WERI-Rb-1 (cell line): Measurements from ENCODE around the gene PAPOLB.
A peak's percentile ranks its signal among the peaks of the same experiment; 100 is the strongest.

Experiments
- DNase-seq: peaks from one replicate; pipeline ENCODE4 v3.0.0-alpha.2; 2020
- H3K27ac ChIP-seq: fragments of 250-450 bp; sonication (Bioruptor Pico); 2 replicates; pipeline ENCODE4 v1.5.1; 2020; ENCODE audit warnings: mild to moderate bottlenecking, moderate library complexity
- H3K27me3 ChIP-seq: fragments of 250-450 bp; sonication (Bioruptor Pico); 2 replicates; pipeline ENCODE4 v1.5.1; 2021; ENCODE audit warnings: mild to moderate bottlenecking, low read depth, moderate library complexity; ENCODE audit not compliant: insufficient read depth, severe bottlenecking
- H3K36me3 ChIP-seq: fragments of 250-450 bp; sonication (Bioruptor Pico); 2 replicates; pipeline ENCODE4 v1.5.1; 2020; ENCODE audit warnings: mild to moderate bottlenecking, moderate library complexity
- H3K4me3 ChIP-seq: 2 replicates; pipeline ENCODE4 v1.5.1; 2011; ENCODE audit warnings: low read depth, mild to moderate bottlenecking, control low read depth, low read length
- H3K9me3 ChIP-seq: fragments of 250-450 bp; sonication (Bioruptor Pico); 2 replicates; pipeline ENCODE4 v1.5.1; 2021; ENCODE audit warnings: mild to moderate bottlenecking, moderate library complexity; ENCODE audit not compliant: severe bottlenecking
- TF ChIP-seq, protein P1 (sequence below): IDR thresholded peaks from 2 replicates; pipeline ENCODE4 v1.5.1; 2011; ENCODE audit warnings: low read depth, mild to moderate bottlenecking, control low read depth, inconsistent platforms, low read length

Gene PAPOLB

DNA sequence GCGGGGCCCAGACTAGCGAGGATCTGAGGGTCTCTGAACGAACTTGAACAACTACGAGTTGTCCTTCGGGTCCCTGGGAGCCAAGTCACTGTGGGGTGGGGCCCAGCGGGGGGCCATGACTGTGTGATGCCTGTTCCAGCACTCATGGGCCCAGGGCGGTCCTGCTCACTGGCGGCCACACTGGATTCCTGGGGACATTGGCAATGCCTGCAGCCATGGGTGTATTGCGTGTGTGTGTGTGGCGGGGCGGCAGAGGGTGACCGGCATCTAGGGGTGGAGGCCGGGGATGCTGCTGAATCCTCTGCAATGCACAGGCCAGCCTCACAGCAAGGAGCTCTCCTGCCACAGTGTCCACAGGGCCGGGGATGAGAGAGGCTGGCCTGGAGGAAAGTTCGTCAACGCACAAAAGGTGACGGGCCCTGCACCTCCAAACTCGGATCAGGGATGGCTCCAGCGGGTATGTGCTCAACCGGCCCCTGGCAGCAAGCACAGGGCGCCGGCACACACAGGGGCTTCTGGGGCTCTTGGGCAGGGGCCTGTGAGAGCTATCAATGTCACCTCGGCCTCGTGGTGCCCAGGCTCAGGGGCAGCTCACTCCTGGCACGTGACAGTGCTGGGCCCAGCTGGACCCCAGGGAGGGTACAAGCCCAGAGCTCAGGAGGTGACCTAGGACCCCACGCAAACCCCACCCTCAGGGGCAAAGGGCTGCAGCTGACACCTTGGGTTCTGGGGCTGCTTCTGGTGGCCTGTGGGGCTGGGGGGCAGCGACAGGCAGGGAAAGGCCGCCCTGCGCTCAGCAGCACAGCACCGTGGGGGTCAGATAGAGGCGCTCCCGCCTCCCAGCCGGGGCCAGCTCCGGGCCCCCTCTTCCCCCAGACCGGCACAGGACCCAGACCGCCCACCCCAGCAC, 27.9 kb downstream of the PAPOLB start:
- no peaks in the 10 kb centered on the region for H3K27me3 ChIP-seq
- no peak overlapping the region for H3K4me3 ChIP-seq
- H3K9me3 ChIP-seq, result no peaks in the 10 kb centered on the region
- H3K27ac ChIP-seq, result no peak overlapping the region
- DNase-seq, result no peak
- peaks cover 35% of the 10 kb centered on the region for H3K36me3 ChIP-seq
- TF ChIP-seq, protein P1, sequence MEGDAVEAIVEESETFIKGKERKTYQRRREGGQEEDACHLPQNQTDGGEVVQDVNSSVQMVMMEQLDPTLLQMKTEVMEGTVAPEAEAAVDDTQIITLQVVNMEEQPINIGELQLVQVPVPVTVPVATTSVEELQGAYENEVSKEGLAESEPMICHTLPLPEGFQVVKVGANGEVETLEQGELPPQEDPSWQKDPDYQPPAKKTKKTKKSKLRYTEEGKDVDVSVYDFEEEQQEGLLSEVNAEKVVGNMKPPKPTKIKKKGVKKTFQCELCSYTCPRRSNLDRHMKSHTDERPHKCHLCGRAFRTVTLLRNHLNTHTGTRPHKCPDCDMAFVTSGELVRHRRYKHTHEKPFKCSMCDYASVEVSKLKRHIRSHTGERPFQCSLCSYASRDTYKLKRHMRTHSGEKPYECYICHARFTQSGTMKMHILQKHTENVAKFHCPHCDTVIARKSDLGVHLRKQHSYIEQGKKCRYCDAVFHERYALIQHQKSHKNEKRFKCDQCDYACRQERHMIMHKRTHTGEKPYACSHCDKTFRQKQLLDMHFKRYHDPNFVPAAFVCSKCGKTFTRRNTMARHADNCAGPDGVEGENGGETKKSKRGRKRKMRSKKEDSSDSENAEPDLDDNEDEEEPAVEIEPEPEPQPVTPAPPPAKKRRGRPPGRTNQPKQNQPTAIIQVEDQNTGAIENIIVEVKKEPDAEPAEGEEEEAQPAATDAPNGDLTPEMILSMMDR, result no peak

DNA sequence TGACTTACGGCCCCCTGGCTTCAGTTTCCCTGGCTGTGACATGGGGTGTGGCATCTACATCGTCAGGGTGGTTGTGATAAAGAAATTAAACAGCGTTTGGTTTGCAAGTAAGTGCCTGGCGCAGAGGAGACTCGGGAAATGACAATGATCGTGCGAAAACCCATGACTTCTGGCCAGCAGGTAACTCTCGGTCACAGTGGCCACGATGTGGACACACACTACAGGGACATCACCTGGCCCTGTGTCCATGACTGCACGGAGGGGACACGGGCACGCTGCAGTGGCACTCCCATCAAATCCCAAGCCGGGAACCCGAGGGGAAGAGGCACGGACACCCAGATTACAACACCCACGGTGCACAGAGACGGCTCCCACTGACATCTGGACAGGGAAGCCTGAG, 28.7 kb downstream of the PAPOLB start:
- no peak for DNase-seq
- H3K27me3 ChIP-seq, result no peaks in the 10 kb centered on the region

DNA sequence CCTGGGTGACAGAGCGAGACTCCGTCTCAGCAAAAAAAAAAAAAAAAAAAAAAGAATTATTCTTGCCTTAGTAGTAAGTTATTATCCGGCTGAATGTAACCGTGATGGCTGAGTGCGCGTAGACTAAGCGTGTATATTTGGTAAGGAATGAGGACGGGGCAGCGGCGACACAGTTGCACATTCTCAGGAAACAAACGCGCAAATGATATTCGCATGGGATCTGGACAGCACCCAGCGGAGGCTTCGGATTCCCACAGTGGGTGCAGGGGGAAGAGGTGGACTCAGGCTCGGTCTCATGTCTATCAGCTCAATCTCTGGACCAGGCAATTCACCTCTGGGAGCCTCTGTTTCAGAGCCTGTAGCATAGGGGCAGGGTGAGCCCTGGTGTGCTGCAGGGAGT, 29.1 kb downstream of the PAPOLB start:
- no peaks in the 10 kb centered on the region for H3K9me3 ChIP-seq
- H3K4me3 ChIP-seq, result no peak overlapping the region
- DNase-seq, result no peak
- TF ChIP-seq, protein P1, result no peak
- no peak overlapping the region for H3K27ac ChIP-seq
- no peaks in the 10 kb centered on the region for H3K27me3 ChIP-seq
- peaks cover 35% of the 10 kb centered on the region for H3K36me3 ChIP-seq

More for the DNA sequence above, 28.7 kb downstream of the PAPOLB start:
- Histone ChIP-seq H3K27ac (no peak overlapping the region), H3K36me3 (peaks cover 35% of the 10 kb centered on the region), H3K9me3 (no peaks in the 10 kb centered on the region), H3K4me3 (no peak overlapping the region)
- TF ChIP-seq, protein P1, result no peak

DNA sequence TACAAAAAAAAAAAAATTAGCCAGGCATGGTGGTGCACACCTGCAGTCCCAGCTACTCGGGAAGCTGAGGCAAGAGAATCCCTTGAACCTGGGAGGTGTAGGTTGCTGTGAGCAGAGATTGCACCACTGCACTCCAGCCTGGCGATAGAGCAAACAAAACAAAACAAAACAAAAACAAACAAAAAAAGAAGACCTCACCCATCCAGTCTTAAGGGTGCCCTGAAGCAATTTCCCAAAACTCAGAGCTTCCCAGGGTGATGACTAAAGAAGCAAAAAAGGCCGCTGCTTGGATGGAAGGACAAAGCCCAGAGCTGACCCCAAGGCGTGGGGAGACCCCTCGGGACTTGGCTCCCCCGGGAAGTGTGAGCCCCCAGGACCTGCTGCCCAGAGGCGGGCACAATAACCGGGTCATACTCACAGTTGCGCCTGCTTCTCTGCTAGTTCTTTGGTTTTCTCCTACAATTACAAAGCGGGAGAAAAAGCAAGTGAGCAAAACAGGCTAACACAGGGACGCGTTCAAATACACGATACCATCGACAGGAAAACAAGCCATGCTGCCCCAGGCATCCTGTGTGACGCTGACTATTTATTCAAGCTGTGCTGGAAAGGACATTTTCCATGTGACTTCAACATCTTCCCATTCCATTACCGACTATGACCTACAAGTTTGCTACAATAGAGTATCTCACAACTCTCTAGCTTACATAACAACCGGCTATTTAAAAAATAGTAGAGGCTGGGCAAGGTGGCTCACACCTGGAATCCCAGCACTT, 29.9 kb downstream of the PAPOLB start:
- Histone ChIP-seq H3K4me3 (no peak overlapping the region), H3K36me3 (peaks cover 35% of the 10 kb centered on the region), H3K9me3 (no peaks in the 10 kb centered on the region), H3K27ac (no peak overlapping the region), H3K27me3 (no peaks in the 10 kb centered on the region)
- no peak for DNase-seq
- TF ChIP-seq, protein P1, result no peak

DNA sequence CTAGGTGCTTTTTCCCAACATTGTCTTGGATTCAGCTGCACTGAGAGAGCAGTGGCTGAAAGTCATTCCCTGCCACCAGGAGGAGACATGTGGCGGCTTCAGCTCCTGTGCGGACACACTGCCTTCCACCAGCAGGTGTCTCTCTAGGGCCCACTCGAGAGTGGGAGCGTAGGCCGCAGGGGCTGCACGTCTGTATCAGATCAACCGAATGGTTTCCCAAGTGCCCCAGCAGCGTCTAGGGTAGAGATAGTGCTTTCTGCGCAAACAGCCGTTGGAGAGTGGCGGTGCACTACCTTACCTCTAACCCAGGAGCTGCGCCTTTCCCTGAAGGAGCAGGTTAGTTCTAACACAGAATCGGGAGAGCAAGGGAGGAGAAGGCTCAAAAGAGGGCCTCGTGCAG, 31.7 kb downstream of the PAPOLB start:
- Histone ChIP-seq H3K9me3 (no peaks in the 10 kb centered on the region), H3K4me3 (no peak overlapping the region), H3K27me3 (no peaks in the 10 kb centered on the region), H3K27ac (peak overlapping the region; percentile 56), H3K36me3 (peaks cover 26% of the 10 kb centered on the region)
- TF ChIP-seq, protein P1, result peak; percentile 99
- peak; percentile 93 for DNase-seq
